Lung microvascular endothelial cell (primary cell): ENCODE measurements around the gene DISP2. TPM values are rescaled to one million over a fixed set of nuclear protein-coding genes. Genes with fewer than 3 reads are reported as not detected.
A peak's percentile ranks its signal among the peaks of the same experiment; 100 is the strongest.

Experiments
- DNase-seq, 2 donors: peaks; one replicate each; pipeline versions ENCODE4 v3.0.0 to v3.0.0-alpha.2; 2010; ENCODE audit warnings: low read depth in 2 of 2
- total RNA-seq: library from RNA; depleted of rRNA; stranded (reverse); fragments of >200 nt; gene quantifications from 2 replicates; pipeline ENCODE4 v1.2.1, GENCODE V29; 2014

The DISP2 gene
- total RNA-seq, 1 donor from 2014 or later, result under 0.01 TPM

- DNase-seq, result peak; percentile 89 to 91
Measured at GRCh38 chr15:40340740-40341400, 17.1 kb upstream of the DISP2 start, which contains the start of gene CCDC9B. TSS of gene CCDC9B (minus strand) at chr15:40340939. CDS start at chr15:40340819, 120 bp downstream.

- DNase-seq, result peak in 1 of 2 donors; percentile 41
Measured at GRCh38 chr15:40342416-40343320, 15.4 kb upstream of the DISP2 start.

GRCh38 chr15:40343512-40343911 lies 14.5 kb upstream of the DISP2 start:
- peak; percentile 91 to 98 for DNase-seq

- DNase-seq, result peak in 1 of 2 donors; percentile 57
Measured at GRCh38 chr15:40344217-40344616, 13.8 kb upstream of the DISP2 start.

GRCh38 chr15:40344631-40345120 lies 13.3 kb upstream of the DISP2 start:
- peak; percentile 64 to 66 for DNase-seq

- no peak for DNase-seq
Measured at GRCh38 chr15:40345225-40345866, 12.7 kb upstream of the DISP2 start.

- no peak for DNase-seq
Measured at GRCh38 chr15:40345867-40346578, 12.0 kb upstream of the DISP2 start.

- DNase-seq, result no peak
Measured at GRCh38 chr15:40346579-40347558, 11.2 kb upstream of the DISP2 start.

- no peak for DNase-seq
Measured at GRCh38 chr15:40347559-40348473, 10.2 kb upstream of the DISP2 start.

- DNase-seq, result no peak
Measured at GRCh38 chr15:40348474-40348870, 9.5 kb upstream of the DISP2 start.

- DNase-seq, result no peak
Measured at GRCh38 chr15:40349163-40349562, 8.9 kb upstream of the DISP2 start.

- no peak for DNase-seq
Measured at GRCh38 chr15:40352281-40352901, 5.6 kb upstream of the DISP2 start.

GRCh38 chr15:40353697-40354096 lies 4.3 kb upstream of the DISP2 start:
- no peak for DNase-seq

- peak; percentile 27 to 46 for DNase-seq
Measured at GRCh38 chr15:40354408-40355171, 3.4 kb upstream of the DISP2 start.

- DNase-seq, result no peak
Measured at GRCh38 chr15:40355976-40356585, 1.9 kb upstream of the DISP2 start.

GRCh38 chr15:40357246-40357645 lies 773 bp upstream of the DISP2 start:
- DNase-seq, result no peak
